ENCODE results near the gene TMTC4.

DNA sequence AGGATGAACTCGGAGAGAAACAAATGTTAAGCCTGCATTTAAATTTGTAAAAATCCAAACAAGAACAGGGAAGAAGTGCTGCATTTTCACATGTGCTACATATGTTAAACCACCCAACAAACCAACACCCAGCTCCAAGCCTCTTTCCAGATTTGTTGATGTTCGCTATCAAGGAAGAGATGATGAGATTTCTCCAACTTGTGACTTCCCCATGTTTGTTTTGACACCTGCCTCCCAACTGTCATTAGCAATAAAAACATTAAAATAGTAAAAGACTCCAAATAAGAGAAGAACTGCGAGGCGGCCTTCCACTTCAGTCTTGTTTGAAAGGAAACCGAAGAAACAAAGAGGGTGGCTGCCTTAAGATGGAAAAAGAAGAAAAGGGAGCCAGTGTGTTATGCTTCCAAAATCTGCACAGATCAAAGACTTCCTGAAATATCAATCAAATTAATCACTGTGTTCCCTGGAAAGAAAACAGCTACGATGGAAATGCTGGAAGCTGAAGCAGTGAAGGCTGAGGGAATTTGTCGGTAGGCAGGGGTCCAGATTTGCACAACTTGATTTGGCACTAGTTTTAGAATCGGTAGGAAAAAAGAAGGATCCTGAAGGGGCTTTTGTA is 72.0 kb downstream of the TMTC4 start:
- TF ChIP-seq, protein P1, sequence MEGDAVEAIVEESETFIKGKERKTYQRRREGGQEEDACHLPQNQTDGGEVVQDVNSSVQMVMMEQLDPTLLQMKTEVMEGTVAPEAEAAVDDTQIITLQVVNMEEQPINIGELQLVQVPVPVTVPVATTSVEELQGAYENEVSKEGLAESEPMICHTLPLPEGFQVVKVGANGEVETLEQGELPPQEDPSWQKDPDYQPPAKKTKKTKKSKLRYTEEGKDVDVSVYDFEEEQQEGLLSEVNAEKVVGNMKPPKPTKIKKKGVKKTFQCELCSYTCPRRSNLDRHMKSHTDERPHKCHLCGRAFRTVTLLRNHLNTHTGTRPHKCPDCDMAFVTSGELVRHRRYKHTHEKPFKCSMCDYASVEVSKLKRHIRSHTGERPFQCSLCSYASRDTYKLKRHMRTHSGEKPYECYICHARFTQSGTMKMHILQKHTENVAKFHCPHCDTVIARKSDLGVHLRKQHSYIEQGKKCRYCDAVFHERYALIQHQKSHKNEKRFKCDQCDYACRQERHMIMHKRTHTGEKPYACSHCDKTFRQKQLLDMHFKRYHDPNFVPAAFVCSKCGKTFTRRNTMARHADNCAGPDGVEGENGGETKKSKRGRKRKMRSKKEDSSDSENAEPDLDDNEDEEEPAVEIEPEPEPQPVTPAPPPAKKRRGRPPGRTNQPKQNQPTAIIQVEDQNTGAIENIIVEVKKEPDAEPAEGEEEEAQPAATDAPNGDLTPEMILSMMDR (IDR thresholded peaks at IDR 0.05), result no peak
- no peak for TF ChIP-seq POLR2A (IDR thresholded peaks at IDR 0.05)
